Posterior cingulate gyrus (tissue), 11 donors: ENCODE data around the gene EFS.
A peak's percentile ranks its signal among the peaks of the same experiment; 100 is the strongest.

Source experiments
- DNase-seq, 10 donors: peaks; one replicate each; pipeline versions ENCODE4 v3.0.0 to v3.0.0-alpha.2; 2020 to 2021; ENCODE audit warnings: mixed read lengths in 3 of 10
- intact Hi-C: fragments of 100-400 bp; cut with DNase I; formaldehyde crosslinking; loops from one replicate; pipeline ENCODE4 v1.15.1; 2023

The EFS gene

DNA sequence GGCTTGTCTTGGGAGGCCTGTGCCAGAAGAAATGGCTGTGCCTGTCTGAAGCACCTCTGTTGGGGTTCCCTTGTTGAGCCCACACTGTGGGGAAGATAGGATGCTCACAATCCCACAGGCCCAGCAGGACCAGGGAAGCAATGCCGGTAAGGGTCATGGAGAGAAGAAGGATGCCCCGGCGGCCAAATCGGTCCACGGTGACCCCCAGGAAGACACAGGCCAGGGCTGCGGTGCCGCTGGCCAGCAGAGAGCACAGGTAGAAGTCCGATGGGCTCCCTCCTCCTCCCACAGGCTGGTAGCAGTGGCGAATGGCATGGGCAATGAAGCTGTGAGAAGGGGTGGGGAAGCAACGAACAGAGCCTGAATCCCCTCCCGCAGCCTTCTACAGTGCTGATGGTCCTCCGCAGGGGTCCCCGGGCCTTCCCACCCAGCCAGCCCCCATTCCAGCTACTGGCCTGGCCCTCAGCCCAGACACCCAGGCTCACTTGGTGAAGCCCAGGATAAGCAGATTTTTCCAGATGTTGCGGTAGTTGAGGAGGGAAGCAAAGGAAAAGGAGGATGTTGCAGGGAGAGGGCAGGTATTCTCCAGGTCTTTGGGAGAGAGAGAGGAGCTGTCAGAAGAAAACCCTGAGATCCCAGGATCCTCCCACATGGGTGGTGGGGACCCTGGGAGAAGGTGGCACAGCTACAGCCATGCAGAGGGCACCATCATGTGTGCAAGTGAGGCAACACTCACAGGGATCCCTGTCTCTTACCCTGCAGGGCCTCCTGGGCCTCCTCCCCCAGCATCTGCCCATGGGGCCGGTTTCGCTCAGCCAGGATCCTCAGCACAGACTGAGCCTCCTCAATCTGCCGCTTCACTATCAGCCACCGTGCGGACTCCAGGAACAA is 17.3 kb downstream of the EFS start:
- no peak for DNase-seq
- intact Hi-C loops, result no loop called here

DNA sequence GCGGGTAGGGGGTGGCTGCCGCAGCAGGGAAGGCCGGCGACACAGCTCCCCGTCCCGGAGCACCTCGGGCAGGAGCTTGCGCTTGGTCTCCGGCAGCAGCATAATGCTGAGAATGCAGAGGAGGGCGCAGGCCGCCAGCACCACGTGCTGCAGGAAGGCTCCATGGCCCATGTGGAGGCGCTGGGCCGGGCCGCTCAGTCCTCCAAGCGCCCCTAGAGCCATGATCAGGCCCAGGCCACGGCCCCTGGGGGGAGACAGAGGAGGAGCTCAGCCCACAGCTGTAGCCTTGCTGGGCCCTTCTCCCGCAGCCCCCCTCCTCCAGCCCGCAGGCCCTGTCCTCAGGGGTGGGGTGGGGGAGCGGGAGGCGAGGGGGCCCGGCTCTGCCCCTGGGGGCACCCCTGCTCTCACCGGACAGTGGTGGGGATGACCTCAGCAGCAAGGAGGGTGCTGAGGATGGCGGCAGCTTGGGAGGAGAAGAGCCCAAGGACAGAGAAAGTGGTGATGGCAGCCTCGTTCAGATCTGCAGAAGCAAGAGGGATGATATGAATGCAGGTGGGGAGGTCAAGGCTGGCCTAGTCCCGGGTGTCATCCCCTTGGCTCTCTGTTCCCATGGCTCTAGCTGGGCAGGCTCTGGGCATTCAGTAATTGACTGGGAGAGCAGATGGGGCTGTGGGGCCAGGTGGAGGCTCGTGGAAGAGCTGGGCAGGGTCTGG is 18.1 kb downstream of the EFS start:
- DNase-seq, result no peak
- intact Hi-C loops, result no loop called here

DNA sequence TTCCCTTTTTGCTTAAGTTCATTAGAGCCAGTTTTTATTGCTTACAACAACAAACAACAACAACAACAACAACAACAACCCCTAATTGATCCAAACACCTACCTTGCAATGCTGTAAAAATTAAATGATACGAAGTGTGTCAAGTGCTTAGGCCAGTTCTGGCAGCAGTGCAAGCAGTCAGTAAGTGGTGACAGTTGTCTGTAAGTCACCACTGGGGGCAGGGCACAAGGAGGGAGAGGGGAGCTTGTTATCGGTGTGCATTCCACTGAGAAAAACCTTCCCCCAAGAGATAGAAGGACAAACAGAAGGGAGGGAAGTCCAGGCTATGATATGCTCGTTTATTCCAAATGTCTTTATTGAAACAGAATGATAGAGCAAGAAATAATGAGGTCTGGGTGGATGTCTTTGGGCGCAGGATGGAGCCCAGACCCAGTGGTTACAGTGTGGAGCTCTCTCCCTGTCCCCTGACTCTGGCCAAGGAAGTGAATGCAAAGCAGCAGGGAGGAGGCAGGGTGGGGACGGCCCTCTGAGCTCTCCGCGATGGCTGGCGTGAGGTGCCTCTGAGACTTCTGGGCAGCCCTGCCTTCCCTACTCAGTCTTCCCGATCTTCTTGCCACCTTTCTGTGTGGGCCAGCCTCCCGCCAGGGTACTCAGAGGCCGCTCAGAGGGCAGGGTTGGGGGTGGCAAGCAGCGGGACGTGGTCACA is 18.8 kb downstream of the EFS start:
- intact Hi-C loops, result no loop called here
- DNase-seq, result peak in 1 of 10 donors; percentile 77

DNA sequence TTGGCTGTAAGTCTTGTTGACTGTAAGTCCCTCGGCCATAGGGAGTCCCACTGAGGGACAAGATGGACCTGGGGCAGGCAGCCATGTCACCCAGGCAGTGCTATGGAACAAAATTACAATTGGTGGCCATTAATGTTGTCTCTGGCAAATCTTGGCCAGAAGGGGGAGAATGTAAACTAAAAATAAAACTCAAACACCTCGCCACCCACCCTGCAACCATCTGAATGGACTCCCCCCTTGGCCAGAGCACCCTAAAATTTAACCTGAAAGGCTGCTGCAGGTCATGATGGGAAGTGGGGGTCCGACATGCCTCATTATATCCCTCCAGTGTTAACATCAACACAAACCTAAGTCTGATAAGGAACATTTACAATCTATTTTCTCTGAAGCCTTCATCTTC is 20.5 kb downstream of the EFS start:
- intact Hi-C loops, result no loop called here
- no peak for DNase-seq

DNA sequence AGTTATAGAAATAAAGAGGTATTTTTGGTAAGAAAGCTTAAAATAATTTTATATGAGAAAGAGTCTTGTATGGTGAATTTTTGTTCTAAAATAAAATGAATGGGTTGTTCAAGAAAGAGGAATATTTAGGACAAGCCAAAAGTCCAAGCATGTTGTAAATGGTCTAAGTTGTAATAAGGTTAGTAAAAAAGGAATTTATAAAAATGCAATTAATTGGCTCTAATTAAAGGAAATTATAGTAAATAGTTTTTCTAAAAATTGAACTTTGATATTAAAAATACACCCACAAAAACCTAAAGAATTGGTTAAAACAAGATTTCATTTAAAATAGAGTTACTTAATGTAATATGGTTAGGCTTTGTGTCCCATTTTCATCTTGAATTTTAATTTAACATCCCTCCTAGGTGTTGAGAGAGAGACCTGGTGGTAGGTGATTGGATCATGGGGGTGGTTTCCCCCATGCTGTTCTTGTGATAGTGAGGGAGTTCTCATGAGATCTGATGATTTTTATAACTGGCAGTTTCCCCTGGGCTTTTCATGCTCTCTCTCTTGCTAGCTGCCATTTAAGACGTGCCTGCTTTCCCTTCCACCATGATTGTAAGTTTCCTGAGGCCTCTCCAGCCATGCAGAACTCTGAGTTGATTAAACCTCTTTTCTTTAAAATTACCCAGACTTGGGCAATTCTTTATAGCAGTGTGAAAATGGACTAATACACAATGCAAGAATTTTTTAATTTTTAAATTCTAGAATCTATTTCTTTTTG is 25.3 kb downstream of the EFS start:
- DNase-seq, result no peak
- intact Hi-C loops, result no loop called here

DNA sequence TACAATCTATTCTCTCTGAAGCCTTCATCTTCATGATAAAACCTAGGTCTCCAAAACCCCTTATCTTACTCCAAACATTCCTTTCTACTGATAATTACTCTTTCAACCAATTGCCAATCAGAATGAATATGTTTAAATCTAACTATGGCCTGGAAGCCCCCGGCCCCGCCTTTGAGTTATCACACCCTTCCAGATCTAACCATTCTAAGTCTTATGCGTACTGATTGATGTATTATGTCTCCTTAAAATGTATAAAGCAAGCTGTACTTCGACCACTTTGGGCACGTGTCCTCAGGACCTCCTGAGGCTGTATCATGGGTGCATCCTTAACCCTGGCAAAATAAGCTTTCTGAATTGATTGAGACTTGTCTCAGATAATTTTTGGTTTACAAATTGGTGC is 29.3 kb downstream of the EFS start:
- no peak for DNase-seq
- intact Hi-C loops, result no loop called here

DNA sequence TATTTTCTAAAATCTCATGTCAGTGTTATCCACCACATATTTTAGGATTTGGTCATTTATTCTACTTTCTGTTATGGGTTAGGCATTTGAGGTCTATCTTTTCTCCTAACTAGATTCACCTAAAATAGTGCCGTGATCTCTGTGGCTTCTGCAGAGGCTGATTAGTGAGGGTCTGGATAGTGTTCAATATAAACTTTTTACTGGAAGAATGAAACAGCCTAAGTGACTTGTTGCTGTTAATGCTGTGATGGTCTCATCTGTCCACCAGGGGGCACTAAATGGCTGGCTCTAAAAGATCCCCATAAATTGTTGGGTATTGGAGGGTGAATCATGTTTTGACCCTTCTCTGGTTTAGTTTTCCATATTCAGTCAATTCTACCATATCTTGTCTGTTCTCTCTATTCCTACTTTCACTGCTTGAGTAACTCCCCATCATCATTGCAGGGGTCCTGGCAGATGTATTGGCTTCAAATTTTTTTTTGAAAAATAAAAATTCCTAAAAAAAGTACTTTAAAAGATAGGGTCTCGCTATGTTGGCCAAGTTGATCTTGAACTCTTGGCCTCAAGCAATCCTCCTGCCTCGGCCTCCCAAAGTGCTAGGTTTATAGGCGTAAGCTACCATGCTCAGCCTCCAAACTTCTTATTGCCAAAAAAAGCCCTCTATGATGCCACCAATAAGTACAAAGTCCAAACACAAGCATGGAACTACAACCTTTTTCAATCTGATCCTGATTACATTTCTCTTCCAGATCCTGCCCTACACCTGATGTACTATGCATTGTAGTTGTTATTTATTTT is 36.8 kb downstream of the EFS start:
- intact Hi-C loops, result loop anchor here (1.0 to 5.0 kb wide), 4 partner anchors 34 to 229 kb away; partner anchors contain the start of genes NGDN and THTPA
- DNase-seq, result peak in 7 of 10 donors; percentile 65 to 89 (median 80)

DNA sequence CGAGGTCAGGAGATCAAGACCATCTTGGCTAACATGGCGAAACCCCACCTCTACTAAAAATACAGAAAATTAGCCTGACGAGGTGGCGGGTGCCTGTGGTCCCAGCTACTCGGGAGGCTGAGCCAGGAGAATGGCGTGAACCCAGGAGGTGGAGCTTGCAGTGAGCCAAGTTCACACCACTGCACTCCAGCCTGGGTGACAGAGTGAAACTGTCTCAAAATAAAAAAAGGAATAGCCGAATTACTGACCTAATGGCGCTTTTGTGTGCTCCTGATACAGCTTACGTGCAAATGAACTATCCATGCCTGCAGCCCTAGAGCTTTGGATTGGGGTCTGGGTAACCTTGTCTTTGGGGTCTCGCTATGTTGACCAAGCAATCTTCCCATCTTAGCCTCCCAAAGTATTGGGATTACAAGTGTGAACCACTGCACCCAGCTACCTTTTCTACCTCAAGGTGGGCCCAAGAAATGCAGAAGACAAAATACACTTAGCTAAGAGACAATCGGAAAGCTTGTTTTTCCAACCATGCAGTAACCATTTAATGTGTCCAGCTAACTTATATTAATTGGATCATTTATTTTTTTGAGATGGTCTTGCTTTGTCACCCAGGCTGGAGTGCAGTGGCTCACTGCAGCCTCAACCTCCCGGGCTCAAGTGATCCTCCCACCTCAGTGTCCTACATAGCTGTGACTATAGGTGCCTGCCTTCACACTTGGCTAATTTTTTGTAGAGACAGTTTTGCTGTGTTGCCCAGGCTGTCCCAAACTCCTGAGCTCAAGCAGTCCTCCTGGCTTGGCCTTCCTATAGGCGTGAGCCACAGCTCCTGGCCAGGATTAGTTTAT is 38.3 kb downstream of the EFS start:
- intact Hi-C loops, result loop anchor here (5.0 kb wide), 2 partner anchors 36 to 231 kb away; partner anchors contain the start of gene THTPA
- DNase-seq, result no peak

DNA sequence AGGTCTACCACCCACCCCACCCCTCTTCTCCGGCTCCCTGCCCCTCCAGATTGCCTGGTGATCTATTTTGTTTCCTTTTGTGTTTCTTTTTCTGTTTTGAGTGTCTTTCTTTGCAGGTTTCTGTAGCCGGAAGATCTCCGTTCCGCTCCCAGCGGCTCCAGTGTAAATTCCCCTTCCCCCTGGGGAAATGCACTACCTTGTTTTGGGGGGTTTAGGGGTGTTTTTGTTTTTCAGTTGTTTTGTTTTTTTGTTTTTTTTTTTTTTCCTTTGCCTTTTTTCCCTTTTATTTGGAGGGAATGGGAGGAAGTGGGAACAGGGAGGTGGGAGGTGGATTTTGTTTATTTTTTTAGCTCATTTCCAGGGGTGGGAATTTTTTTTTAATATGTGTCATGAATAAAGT is 39.2 kb downstream of the EFS start:
- intact Hi-C loops, result loop anchor here (5.0 kb wide), 2 partner anchors 37 to 232 kb away; partner anchors contain the start of gene THTPA
- DNase-seq, result peak in 1 of 10 donors; percentile 47

DNA sequence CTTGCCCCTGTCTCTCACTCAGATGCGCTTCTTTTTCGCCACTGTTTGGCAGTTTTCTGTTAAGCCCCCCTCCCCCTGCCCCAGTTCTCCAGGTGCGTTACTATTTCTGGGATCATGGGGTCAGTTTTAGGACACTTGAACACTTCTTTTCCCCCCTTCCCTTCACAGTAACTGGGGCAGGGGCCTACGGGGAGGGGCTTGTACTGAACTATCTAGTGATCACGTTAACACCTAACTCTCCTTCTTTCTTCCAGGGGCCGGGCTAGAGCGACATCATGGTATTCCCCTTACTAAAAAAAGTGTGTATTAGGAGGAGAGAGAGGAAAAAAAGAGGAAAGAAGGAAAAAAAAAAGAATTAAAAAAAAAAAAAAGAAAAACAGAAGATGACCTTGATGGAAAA is 40.0 kb downstream of the EFS start:
- intact Hi-C loops, result loop anchor here (5.0 kb wide), 2 partner anchors 37 to 232 kb away; partner anchors contain the start of gene THTPA

DNA sequence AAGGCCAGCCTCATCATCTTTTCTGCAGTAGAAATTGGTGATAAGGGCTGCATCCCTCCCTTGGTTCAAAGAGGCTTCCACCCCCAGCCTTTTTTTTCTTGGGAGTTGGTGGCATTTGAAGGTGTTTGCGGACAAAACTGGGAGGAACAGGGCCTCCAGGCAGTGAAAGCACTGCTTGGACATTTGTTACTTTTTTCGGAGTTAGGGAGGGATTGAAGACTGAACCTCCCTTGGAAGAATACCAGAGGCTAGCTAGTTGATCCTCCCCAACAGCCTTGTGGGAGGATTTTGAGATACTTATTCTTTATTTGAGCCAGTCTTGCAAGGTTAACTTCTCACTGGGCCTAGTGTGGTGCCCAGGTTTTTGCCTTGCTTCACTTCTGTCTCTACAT is 40.5 kb downstream of the EFS start:
- DNase-seq, result no peak
- intact Hi-C loops, result no loop called here

More for the DNA sequence above, 40.0 kb downstream of the EFS start:
- no peak for DNase-seq

DNA sequence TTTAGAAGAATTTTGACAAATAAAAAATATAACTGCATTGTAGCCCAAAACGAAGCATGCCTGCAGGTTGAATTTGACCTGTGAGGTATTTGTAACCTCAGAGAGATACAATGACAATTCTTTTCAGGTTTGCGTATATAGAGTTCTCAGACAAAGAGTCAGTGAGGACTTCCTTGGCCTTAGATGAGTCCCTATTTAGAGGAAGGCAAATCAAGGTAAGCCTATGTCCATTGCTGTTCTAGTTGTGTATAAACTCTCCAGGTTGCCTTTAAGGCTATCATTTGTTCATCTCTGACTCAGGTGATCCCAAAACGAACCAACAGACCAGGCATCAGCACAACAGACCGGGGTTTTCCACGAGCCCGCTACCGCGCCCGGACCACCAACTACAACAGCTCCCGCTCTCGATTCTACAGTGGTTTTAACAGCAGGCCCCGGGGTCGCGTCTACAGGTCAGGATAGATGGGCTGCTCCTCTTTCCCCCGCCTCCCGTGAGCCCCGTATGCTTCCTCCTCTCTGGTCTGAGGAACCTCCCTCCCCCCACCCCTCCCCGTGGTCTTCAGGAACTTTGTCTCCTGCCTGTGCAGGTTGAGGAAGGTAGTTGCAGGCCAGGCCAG is 41.0 kb downstream of the EFS start:
- DNase-seq, result no peak
- intact Hi-C loops, result no loop called here

DNA sequence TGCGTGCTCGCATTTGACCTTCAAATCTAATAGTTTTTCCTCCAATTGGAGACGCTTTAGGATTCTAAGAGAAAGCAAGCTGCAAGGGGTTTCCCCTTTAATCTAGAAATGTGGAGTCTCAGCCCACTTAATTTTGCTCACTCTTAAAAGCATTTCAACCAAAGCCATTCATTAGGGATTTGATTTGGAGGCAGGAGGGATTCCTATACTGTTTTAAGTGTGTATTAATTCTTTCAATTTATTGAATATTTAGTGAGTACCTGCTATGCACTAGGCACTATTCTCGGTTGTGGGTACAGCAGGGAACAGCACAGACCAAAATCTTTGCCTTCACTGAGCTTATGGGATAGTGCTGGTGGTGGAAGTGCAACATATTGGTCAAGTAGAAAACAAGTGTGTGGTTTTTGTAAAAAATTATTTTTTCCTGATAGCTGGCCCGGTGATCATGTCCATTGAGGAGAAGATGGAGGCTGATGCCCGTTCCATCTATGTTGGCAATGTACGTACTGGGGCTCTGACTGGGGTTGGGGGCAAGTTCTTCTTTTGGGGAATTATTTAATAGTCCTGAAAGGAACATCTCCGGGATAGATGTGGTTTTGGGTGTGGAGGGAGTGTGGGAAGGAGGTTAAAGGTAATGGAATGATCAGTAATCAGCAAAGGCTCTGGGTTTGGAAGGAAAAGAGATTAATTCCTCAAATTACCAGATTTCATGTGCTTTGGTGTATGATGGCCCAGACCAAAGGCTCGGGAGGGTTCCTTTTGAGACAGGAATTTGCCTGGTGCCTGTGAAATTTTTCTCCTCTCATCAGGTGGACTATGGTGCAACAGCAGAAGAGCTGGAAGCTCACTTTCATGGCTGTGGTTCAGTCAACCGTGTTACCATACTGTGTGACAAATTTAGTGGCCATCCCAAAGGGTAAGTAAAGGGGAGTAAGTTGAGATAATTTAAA is 42.1 kb downstream of the EFS start:
- intact Hi-C loops, result no loop called here
- DNase-seq, result no peak

DNA sequence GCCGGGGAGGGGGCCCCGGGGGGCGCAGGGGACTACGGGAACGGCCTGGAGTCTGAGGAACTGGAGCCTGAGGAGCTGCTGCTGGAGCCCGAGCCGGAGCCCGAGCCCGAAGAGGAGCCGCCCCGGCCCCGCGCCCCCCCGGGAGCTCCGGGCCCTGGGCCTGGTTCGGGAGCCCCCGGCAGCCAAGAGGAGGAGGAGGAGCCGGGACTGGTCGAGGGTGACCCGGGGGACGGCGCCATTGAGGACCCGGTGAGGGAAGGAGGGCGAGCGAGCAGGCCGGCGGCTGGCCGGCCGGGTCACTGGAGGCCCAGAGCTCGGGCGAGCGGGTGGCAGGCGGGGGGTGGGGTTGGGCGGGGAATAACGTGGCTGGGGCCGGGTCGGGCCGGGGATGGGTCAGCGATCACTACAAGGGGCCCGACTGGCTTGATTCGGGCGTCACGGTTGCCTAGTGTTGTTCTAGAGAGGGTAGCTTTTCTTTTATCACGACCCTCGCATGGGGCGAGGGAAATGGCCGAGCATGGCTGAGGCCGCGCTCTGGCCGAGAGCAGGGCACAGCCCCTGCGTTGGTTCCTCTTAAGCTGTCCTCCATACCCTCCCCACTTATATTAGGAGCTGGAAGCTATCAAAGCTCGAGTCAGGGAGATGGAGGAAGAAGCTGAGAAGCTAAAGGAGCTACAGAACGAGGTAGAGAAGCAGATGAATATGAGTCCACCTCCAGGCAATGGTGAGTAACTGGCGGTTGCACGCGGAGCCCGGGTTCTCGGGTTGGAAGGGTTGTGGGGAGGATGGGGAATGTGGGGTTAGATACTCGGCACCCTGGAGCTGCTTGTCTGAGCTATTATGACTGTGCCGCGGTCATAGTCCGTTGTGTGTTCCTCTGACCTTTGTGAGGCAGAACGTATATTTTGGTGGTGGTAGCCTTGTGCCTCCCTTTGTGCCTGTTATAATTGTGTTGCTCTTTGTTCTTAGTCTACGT is 43.1 kb downstream of the EFS start:
- intact Hi-C loops, result loop anchor here (2.0 kb wide), 1 partner anchor 55 kb away; the partner anchor contains the start of gene CMTM5
- peak in 3 of 10 donors; percentile 29 to 88 (median 49) for DNase-seq
